SK-N-MC (cell line): Measurements from ENCODE around the gene ACYP1.

Experiments
- DNase-seq: peaks from one replicate; pipeline ENCODE4 v3.0.0-alpha.2; 2011; ENCODE audit warnings: low read depth, low spot score
- H3K27ac ChIP-seq: fragments of 200-600 bp; sonication (generic); 2 replicates; pipeline ENCODE4 v1.5.1; 2016; ENCODE audit warnings: mixed run types
- H3K36me3 ChIP-seq: fragments of 200-600 bp; sonication (generic); 2 replicates; pipeline ENCODE4 v1.6.1; 2017; ENCODE audit warnings: antibody characterized with exemption, low read length, mixed read lengths; ENCODE audit not compliant: insufficient read depth
- H3K4me3 ChIP-seq: fragments of 200-600 bp; sonication (generic); 2 replicates; pipeline ENCODE4 v1.5.1; 2016
- H3K9ac ChIP-seq: fragments of 200-600 bp; sonication (generic); 2 replicates; pipeline ENCODE4 v1.8.0; 2017; ENCODE audit warnings: mixed run types, mixed read lengths; ENCODE audit not compliant: insufficient read length
- H3K9me3 ChIP-seq: fragments of 200-600 bp; sonication (generic); 2 replicates; pipeline ENCODE4 v1.6.1; 2017; ENCODE audit warnings: low read depth, mild to moderate bottlenecking, antibody characterized with exemption, low read length, moderate library complexity, mixed read lengths
- EZH2 ChIP-seq: fragments of 200-600 bp; sonication (generic); IDR thresholded peaks from one replicate; pipeline ENCODE4 v1.6.1; 2017; ENCODE audit warnings: antibody characterized with exemption
- FOXP2 ChIP-seq: optimal IDR thresholded peaks from 2 replicates; pipeline ENCODE3; 2011; ENCODE audit warnings: mild to moderate bottlenecking, moderate library complexity; ENCODE audit not compliant: insufficient read depth; ENCODE audit errors: extremely low read length, control extremely low read depth
- POLR2AphosphoS5 ChIP-seq: IDR thresholded peaks from 2 replicates; pipeline ENCODE4 v1.6.1; 2012; ENCODE audit warnings: mild to moderate bottlenecking, low read depth, low read length, borderline replicate concordance

The ACYP1 gene

GRCh38 chr14:75066691-75067090 lies 2.9 kb upstream of the ACYP1 start:
- DNase-seq = no peak

GRCh38 chr14:75064205-75064567 lies 362 bp upstream of the ACYP1 start:
- Histone ChIP-seq H3K9me3 (peaks cover 10% of the 10 kb centered on the region; the same call in 1 of the 2 replicates), H3K4me3 (peak overlapping the region; percentile 93), H3K27ac (no peak overlapping the region), H3K36me3 (peaks cover 24% of the 10 kb centered on the region), H3K9ac (peak overlapping the region; percentile 82)
- no peak for DNase-seq
- TF ChIP-seq FOXP2 (no peak), POLR2AphosphoS5 (no peak), EZH2 (no peak)

More at GRCh38 chr14:75066691-75067090, 2.9 kb upstream of the ACYP1 start:
- H3K9me3 ChIP-seq = no peaks in the 10 kb centered on the region
- H3K27ac ChIP-seq = no peak overlapping the region
- TF ChIP-seq EZH2 (no peak), FOXP2 (no peak), POLR2AphosphoS5 (no peak)
- H3K9ac ChIP-seq = no peak overlapping the region
- H3K4me3 ChIP-seq = no peak overlapping the region
- no peaks in the 10 kb centered on the region for H3K36me3 ChIP-seq

GRCh38 chr14:75063013-75063412 lies 811 bp downstream of the ACYP1 start:
- Histone ChIP-seq H3K4me3 (peak overlapping the region; percentile 93), H3K27ac (no peak overlapping the region), H3K9me3 (peaks cover 10% of the 10 kb centered on the region; the same call in 1 of the 2 replicates), H3K36me3 (peaks cover 28% of the 10 kb centered on the region), H3K9ac (peak overlapping the region; percentile 82)
- no peak for DNase-seq
- TF ChIP-seq EZH2 (no peak), FOXP2 (no peak), POLR2AphosphoS5 (no peak)

- no peak for TF ChIP-seq POLR2AphosphoS5
- no peak for TF ChIP-seq EZH2
- no peak for TF ChIP-seq FOXP2
- no peak overlapping the region for H3K27ac ChIP-seq
- no peak for DNase-seq
Measured at GRCh38 chr14:75060420-75060819, 3.4 kb downstream of the ACYP1 start.

GRCh38 chr14:75059642-75060041 lies 4.2 kb downstream of the ACYP1 start:
- H3K4me3 ChIP-seq = no peak overlapping the region; the same call in 1 of the 2 replicates
- H3K9me3 ChIP-seq = peaks cover 10% of the 10 kb centered on the region; the same call in 1 of the 2 replicates
- H3K9ac ChIP-seq = no peak overlapping the region
- peak; percentile 31; the same call in 1 of the 2 replicates for TF ChIP-seq POLR2AphosphoS5
- TF ChIP-seq FOXP2 = no peak
- no peak for TF ChIP-seq EZH2
- H3K27ac ChIP-seq = peak overlapping the region; percentile 23; the same call in 1 of the 2 replicates
- DNase-seq = peak; percentile 67
- H3K36me3 ChIP-seq = peaks cover 48% of the 10 kb centered on the region

More at GRCh38 chr14:75060420-75060819, 3.4 kb downstream of the ACYP1 start:
- H3K9ac ChIP-seq = no peak overlapping the region
- peaks cover 10% of the 10 kb centered on the region; the same call in 1 of the 2 replicates for H3K9me3 ChIP-seq
- H3K4me3 ChIP-seq = peak overlapping the region; percentile 18; the same call in 1 of the 2 replicates
- peaks cover 47% of the 10 kb centered on the region for H3K36me3 ChIP-seq

- H3K9me3 ChIP-seq = no peaks in the 10 kb centered on the region
- H3K36me3 ChIP-seq = peaks cover 38% of the 10 kb centered on the region
- TF ChIP-seq POLR2AphosphoS5 (no peak), EZH2 (no peak), FOXP2 (no peak)
- no peak for DNase-seq
- H3K9ac ChIP-seq = no peak overlapping the region
- H3K27ac ChIP-seq = no peak overlapping the region; the same call in 1 of the 2 replicates
- no peak overlapping the region for H3K4me3 ChIP-seq
Measured at GRCh38 chr14:75054421-75054820, 9.4 kb downstream of the ACYP1 start.

- Histone ChIP-seq H3K36me3 (peaks cover 32% of the 10 kb centered on the region), H3K9ac (no peak overlapping the region), H3K4me3 (no peak overlapping the region), H3K27ac (peak overlapping the region; percentile 9), H3K9me3 (no peaks in the 10 kb centered on the region)
- no peak for TF ChIP-seq FOXP2
- TF ChIP-seq POLR2AphosphoS5 = no peak; the same call in 1 of the 2 replicates
- TF ChIP-seq EZH2 = no peak
- no peak for DNase-seq
Measured at GRCh38 chr14:75053396-75054291, 10.2 kb downstream of the ACYP1 start.

GRCh38 chr14:75051556-75051899 lies 12.3 kb downstream of the ACYP1 start:
- no peak overlapping the region for H3K4me3 ChIP-seq
- no peaks in the 10 kb centered on the region for H3K9me3 ChIP-seq
- TF ChIP-seq POLR2AphosphoS5 (no peak), FOXP2 (no peak), EZH2 (no peak)
- H3K9ac ChIP-seq = no peak overlapping the region
- DNase-seq = no peak
- no peak overlapping the region for H3K27ac ChIP-seq
- peaks cover 25% of the 10 kb centered on the region for H3K36me3 ChIP-seq
